H9 (cell line): ENCODE results near the gene SRSF12. TPM values are rescaled to one million over a fixed set of nuclear protein-coding genes. Genes with fewer than 3 reads are reported as not detected.
A peak's percentile ranks its signal among the peaks of the same experiment; 100 is the strongest.

Experiments
- DNase-seq: peaks from one replicate; pipeline ENCODE4 v3.0.0-alpha.2; 2017
- H2AFZ ChIP-seq: one replicate; pipeline ENCODE4 v1.6.1; 2013; ENCODE audit warnings: mild to moderate bottlenecking, low read length, control low read depth, moderate library complexity
- H2AK5ac ChIP-seq: 2 replicates; pipeline ENCODE4 v1.6.1; 2013; ENCODE audit warnings: low read length, control low read depth, mixed read lengths; ENCODE audit not compliant: insufficient read length
- H2BK120ac ChIP-seq: one replicate; pipeline ENCODE4 v1.6.1; 2013; ENCODE audit warnings: low read depth, mild to moderate bottlenecking, low read length, control low read depth, inconsistent platforms; ENCODE audit not compliant: poor library complexity, severe bottlenecking
- H2BK12ac ChIP-seq: 2 replicates; pipeline ENCODE4 v1.6.1; 2013; ENCODE audit warnings: low read length, control low read depth, mixed read lengths, low read depth; ENCODE audit not compliant: insufficient read length
- H2BK15ac ChIP-seq: 2 replicates; pipeline ENCODE4 v1.6.1; 2013; ENCODE audit warnings: low read depth, low read length, control low read depth
- H2BK20ac ChIP-seq: one replicate; pipeline ENCODE4 v1.6.1; 2013; ENCODE audit warnings: low read depth, mild to moderate bottlenecking, low read length, control low read depth, inconsistent platforms; ENCODE audit not compliant: poor library complexity, severe bottlenecking
- H2BK5ac ChIP-seq: 2 replicates; pipeline ENCODE4 v1.6.1; 2013; ENCODE audit warnings: low read length, control low read depth, mixed read lengths; ENCODE audit not compliant: insufficient read length
- H3K14ac ChIP-seq: 2 replicates; pipeline ENCODE4 v1.6.1; 2013; ENCODE audit warnings: low read length, control low read depth; ENCODE audit not compliant: insufficient read depth
- H3K18ac ChIP-seq: 2 replicates; pipeline ENCODE4 v1.6.1; 2013; ENCODE audit warnings: low read depth, mild to moderate bottlenecking, mixed read lengths, low read length, control low read depth; ENCODE audit not compliant: insufficient read length
- H3K23ac ChIP-seq: 2 replicates; pipeline ENCODE4 v1.6.1; 2013; ENCODE audit warnings: low read length, control low read depth, mixed read lengths, low read depth; ENCODE audit not compliant: insufficient read length
- H3K23me2 ChIP-seq: 2 replicates; pipeline ENCODE4 v1.6.1; 2013; ENCODE audit warnings: low read depth, mild to moderate bottlenecking, mixed read lengths, low read length, control low read depth; ENCODE audit not compliant: insufficient read length, poor library complexity, severe bottlenecking
- H3K27ac ChIP-seq: 2 replicates; pipeline ENCODE4 v1.5.1; 2013; ENCODE audit warnings: low read length, control low read depth, mixed read lengths, low read depth; ENCODE audit not compliant: insufficient read length
- H3K27me3 ChIP-seq: 2 replicates; pipeline ENCODE4 v1.6.1; 2013; ENCODE audit warnings: low read length, control low read depth, inconsistent platforms; ENCODE audit not compliant: insufficient read depth
- H3K4ac ChIP-seq: 2 replicates; pipeline ENCODE4 v1.6.1; 2013; ENCODE audit warnings: low read depth, mild to moderate bottlenecking, control low read depth, inconsistent platforms, low read length, moderate library complexity
- H3K4me1 ChIP-seq: 2 replicates; pipeline ENCODE4 v1.6.1; 2013; ENCODE audit warnings: low read length, control low read depth, inconsistent platforms; ENCODE audit not compliant: insufficient read depth
- H3K4me2 ChIP-seq: 2 replicates; pipeline ENCODE4 v1.6.1; 2013; ENCODE audit warnings: low read length, control low read depth, mixed read lengths; ENCODE audit not compliant: insufficient read length, insufficient read depth
- H3K56ac ChIP-seq: 2 replicates; pipeline ENCODE4 v1.6.1; 2013; ENCODE audit warnings: low read depth, mild to moderate bottlenecking, mixed read lengths, low read length, control low read depth; ENCODE audit not compliant: insufficient read length
- H3K79me1 ChIP-seq: 2 replicates; pipeline ENCODE4 v1.6.1; 2013; ENCODE audit warnings: low read depth, mild to moderate bottlenecking, moderate library complexity, low read length, control low read depth, inconsistent platforms; ENCODE audit not compliant: insufficient read depth, poor library complexity, severe bottlenecking
- H3K79me2 ChIP-seq: 2 replicates; pipeline ENCODE4 v1.6.1; 2013; ENCODE audit warnings: low read length, control low read depth, inconsistent platforms; ENCODE audit not compliant: insufficient read depth
- H3K9ac ChIP-seq: 2 replicates; pipeline ENCODE4 v1.6.1; 2013; ENCODE audit warnings: low read length, control low read depth, mixed read lengths; ENCODE audit not compliant: insufficient read length; ENCODE audit errors: extremely low read depth
- H3K9me3 ChIP-seq: one replicate; pipeline ENCODE4 v1.6.1; 2013; ENCODE audit warnings: low read depth, low read length, inconsistent platforms; ENCODE audit not compliant: control insufficient read depth
- H3T11ph ChIP-seq: one replicate; pipeline ENCODE4 v1.6.1; 2013; ENCODE audit warnings: mild to moderate bottlenecking, low read length, control low read depth, inconsistent platforms
- H4K20me1 ChIP-seq: one replicate; pipeline ENCODE4 v1.6.1; 2013; ENCODE audit not compliant: control insufficient read depth, insufficient read length, insufficient read depth
- H4K5ac ChIP-seq: 2 replicates; pipeline ENCODE4 v1.6.1; 2013; ENCODE audit warnings: low read depth, mild to moderate bottlenecking, mixed read lengths, low read length, control low read depth; ENCODE audit not compliant: insufficient read length
- H4K8ac ChIP-seq: replicated peaks from 2 replicates; pipeline ENCODE4 v1.6.1; 2013; ENCODE audit warnings: low read length, control low read depth, mixed read lengths, low read depth; ENCODE audit not compliant: insufficient read length
- H4K91ac ChIP-seq: 2 replicates; pipeline ENCODE4 v1.6.1; 2013; ENCODE audit warnings: low read depth, mild to moderate bottlenecking, moderate library complexity, mixed read lengths, low read length, control low read depth; ENCODE audit not compliant: insufficient read length
- H3K27ac Mint-ChIP-seq, 3 experiments: 2 replicates in 2 of 3; 3 replicates in 1 of 3; pipeline ENCODE4 v1.8.0; 2020 to 2021; ENCODE audit warnings: mixed read lengths in 3 of 3, mild to moderate bottlenecking in 1 of 3, moderate library complexity in 1 of 3
- H3K27me3 Mint-ChIP-seq: 2 replicates; pipeline ENCODE4 v1.8.0; 2021; ENCODE audit warnings: low read depth, mild to moderate bottlenecking, moderate library complexity, mixed read lengths
- H3K36me3 Mint-ChIP-seq, 3 experiments: 2 replicates in 2 of 3; 3 replicates in 1 of 3; pipeline ENCODE4 v1.8.0; 2020 to 2021; ENCODE audit warnings: low read depth in 3 of 3, mixed read lengths in 3 of 3; ENCODE audit not compliant: insufficient read depth in 1 of 3
- H3K4me1 Mint-ChIP-seq, 2 experiments: 2 replicates each; pipeline ENCODE4 v1.8.0; 2020; ENCODE audit warnings: mixed read lengths in 2 of 2
- H3K4me3 Mint-ChIP-seq, 2 experiments: 2 replicates in 1 of 2; 3 replicates in 1 of 2; pipeline ENCODE4 v1.8.0; 2020 to 2021; ENCODE audit warnings: mild to moderate bottlenecking in 2 of 2, mixed read lengths in 2 of 2, moderate library complexity in 1 of 2
- H3K9me3 Mint-ChIP-seq, 2 experiments: 2 replicates in 1 of 2; 3 replicates in 1 of 2; pipeline ENCODE4 v1.8.0; 2020; ENCODE audit warnings: mild to moderate bottlenecking in 2 of 2, mixed read lengths in 2 of 2, moderate library complexity in 1 of 2
- CTCF ChIP-seq: fragments of 200-600 bp; sonication (generic); conservative IDR thresholded peaks from 3 replicates; pipeline ENCODE4 v1.8.0; 2021; ENCODE audit warnings: antibody characterized with exemption, mild to moderate bottlenecking
- WGBS: extraction: QIAGEN DNeasy Blood & Tissue Kit; methylation state at CpG from one replicate; pipeline ENCODE4 v1.1.7; 2013; ENCODE audit warnings: missing lambda C conversion rate, low lambda C conversion rate, mixed read lengths; ENCODE audit not compliant: insufficient read length; ENCODE audit errors: extremely low coverage; 5-methylcytosine and 5-hydroxymethylcytosine counted together
- total RNA-seq: library from RNA; stranded (reverse); gene quantifications from 2 replicates; pipeline ENCODE4 v1.2.1, GENCODE V29; 2021

The SRSF12 gene
- total RNA-seq, 1 experiment from 2014 or later, result 7.6 TPM

- TF ChIP-seq CTCF, result no peak
- no peak overlapping the region for H3K23ac ChIP-seq
- Mint-ChIP-seq H3K4me1 (peaks cover 36 to 37% of the 10 kb centered on the region in 2 experiments), H3K27me3 (no peaks in the 10 kb centered on the region; the same call in 1 of the 2 replicates), H3K27ac (peak overlapping the region in 1 of 3 experiments; percentile 73; a peak in 2 of 7 replicates), H3K36me3 (peaks cover 11 to 34% (median 21%) of the 10 kb centered on the region in 3 experiments; a peak in 6 of 7 replicates), H3K9me3 (no peaks in the 10 kb centered on the region), H3K4me3 (peak overlapping the region in 1 of 2 experiments; percentile 41; a peak in 4 of 5 replicates)
- H2AK5ac ChIP-seq, result no peak overlapping the region
- no peak overlapping the region for H2BK5ac ChIP-seq
- no peaks in the 10 kb centered on the region for H3K79me1 ChIP-seq
- no peak overlapping the region for H3K27ac ChIP-seq
- no peak overlapping the region for H2AFZ ChIP-seq
- H3K14ac ChIP-seq, result no peak overlapping the region
- no peak overlapping the region for H3T11ph ChIP-seq
- H2BK20ac ChIP-seq, result no peak overlapping the region
- no peak overlapping the region for H4K5ac ChIP-seq
- H2BK12ac ChIP-seq, result no peak overlapping the region
- no peaks in the 10 kb centered on the region for H4K20me1 ChIP-seq
- peak overlapping the region; percentile 40 for H3K4me2 ChIP-seq
- no CpG with 5 or more reads among the region's 3 CpGs for WGBS
- DNase-seq, result peak; percentile 51
- H3K4ac ChIP-seq, result no peak overlapping the region
- no peak overlapping the region for H2BK120ac ChIP-seq
- peaks cover 9% of the 10 kb centered on the region for H3K23me2 ChIP-seq
- H3K27me3 ChIP-seq, result no peaks in the 10 kb centered on the region
- peak overlapping the region; percentile 25 for H3K9ac ChIP-seq
- peaks cover 8% of the 10 kb centered on the region; the same call in 1 of the 2 replicates for H3K79me2 ChIP-seq
- peaks cover 12% of the 10 kb centered on the region; the same call in 1 of the 2 replicates for H3K4me1 ChIP-seq
- H4K91ac ChIP-seq, result no peak overlapping the region
- H3K56ac ChIP-seq, result no peak overlapping the region
- no peak overlapping the region for H4K8ac ChIP-seq
- H2BK15ac ChIP-seq, result no peak overlapping the region
- H3K9me3 ChIP-seq, result no peaks in the 10 kb centered on the region
- H3K18ac ChIP-seq, result no peak overlapping the region
Observed at GRCh38 chr6:89084954-89085353, 32.9 kb downstream of the SRSF12 start.
